GM06990 (cell line): ENCODE results near the gene FLNA.

Experiments used
- DNase-seq: peaks from one replicate; pipeline ENCODE4 v3.0.0-alpha.2; 2011; ENCODE audit not compliant: insufficient read length; ENCODE audit errors: extremely low read depth
- H3K27me3 ChIP-seq: replicated peaks from 2 replicates; pipeline ENCODE4 v1.6.0; 2011; ENCODE audit warnings: low read length; ENCODE audit not compliant: control insufficient read depth, insufficient read depth
- H3K36me3 ChIP-seq: 2 replicates; pipeline ENCODE4 v1.5.1; 2011; ENCODE audit warnings: low read length; ENCODE audit not compliant: control insufficient read depth, insufficient read depth
- H3K4me3 ChIP-seq: replicated peaks from 2 replicates; pipeline ENCODE4 v1.5.1; 2011; ENCODE audit warnings: low read depth, mild to moderate bottlenecking, control low read depth, low read length
- TF ChIP-seq, protein P1 (sequence below): IDR thresholded peaks from 2 replicates; pipeline ENCODE4 v1.5.1; 2011; ENCODE audit warnings: low read length, control low read depth, mild to moderate bottlenecking, inconsistent platforms; ENCODE audit not compliant: insufficient read depth, poor library complexity, severe bottlenecking

The FLNA gene

DNA sequence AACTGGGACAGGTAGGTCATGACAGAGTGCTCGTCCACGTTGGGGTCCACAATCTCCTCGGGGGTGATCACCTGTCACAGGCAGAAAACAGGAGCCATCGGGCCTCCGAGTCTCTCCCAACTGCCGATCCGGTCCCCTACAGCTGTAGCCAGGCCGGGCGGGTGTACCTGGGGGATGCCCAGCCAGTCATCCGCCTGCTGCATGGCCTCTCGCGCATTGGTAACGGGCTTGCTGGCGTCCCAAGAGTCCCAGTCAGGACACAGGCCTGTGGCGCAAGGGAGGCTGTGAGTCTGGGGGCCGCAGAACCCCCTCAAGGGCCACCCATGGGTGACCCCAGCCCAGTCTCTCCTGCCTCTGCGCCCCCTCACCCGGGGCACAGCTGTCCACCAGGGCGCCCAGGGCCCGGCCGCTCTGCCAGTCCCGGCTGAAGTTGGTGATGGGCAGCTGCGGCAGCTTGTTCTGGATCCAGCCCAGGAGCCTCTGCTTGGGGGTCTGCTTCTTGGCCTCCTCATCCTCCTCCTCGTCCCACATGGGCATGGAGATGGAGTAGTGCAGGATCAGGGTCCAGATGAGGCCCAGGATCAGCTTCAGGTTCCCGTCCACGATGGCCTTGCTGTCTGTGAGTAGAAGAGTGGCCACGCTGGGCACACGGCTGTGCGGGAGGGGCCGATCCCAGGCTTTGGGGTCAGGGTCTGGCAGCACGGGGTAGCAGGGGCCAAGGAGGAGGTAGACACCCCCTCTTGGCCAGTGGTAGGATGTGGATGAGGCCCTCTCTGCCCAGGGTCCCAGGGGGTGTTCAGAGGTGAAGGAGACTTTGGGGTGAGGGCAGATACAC, 6.7 kb downstream of the FLNA start:
- no peaks in the 10 kb centered on the region for H3K27me3 ChIP-seq
- peaks cover 21% of the 10 kb centered on the region for H3K36me3 ChIP-seq
- H3K4me3 ChIP-seq = no peak overlapping the region
- TF ChIP-seq, protein P1, sequence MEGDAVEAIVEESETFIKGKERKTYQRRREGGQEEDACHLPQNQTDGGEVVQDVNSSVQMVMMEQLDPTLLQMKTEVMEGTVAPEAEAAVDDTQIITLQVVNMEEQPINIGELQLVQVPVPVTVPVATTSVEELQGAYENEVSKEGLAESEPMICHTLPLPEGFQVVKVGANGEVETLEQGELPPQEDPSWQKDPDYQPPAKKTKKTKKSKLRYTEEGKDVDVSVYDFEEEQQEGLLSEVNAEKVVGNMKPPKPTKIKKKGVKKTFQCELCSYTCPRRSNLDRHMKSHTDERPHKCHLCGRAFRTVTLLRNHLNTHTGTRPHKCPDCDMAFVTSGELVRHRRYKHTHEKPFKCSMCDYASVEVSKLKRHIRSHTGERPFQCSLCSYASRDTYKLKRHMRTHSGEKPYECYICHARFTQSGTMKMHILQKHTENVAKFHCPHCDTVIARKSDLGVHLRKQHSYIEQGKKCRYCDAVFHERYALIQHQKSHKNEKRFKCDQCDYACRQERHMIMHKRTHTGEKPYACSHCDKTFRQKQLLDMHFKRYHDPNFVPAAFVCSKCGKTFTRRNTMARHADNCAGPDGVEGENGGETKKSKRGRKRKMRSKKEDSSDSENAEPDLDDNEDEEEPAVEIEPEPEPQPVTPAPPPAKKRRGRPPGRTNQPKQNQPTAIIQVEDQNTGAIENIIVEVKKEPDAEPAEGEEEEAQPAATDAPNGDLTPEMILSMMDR = no peak
- DNase-seq = no peak

DNA sequence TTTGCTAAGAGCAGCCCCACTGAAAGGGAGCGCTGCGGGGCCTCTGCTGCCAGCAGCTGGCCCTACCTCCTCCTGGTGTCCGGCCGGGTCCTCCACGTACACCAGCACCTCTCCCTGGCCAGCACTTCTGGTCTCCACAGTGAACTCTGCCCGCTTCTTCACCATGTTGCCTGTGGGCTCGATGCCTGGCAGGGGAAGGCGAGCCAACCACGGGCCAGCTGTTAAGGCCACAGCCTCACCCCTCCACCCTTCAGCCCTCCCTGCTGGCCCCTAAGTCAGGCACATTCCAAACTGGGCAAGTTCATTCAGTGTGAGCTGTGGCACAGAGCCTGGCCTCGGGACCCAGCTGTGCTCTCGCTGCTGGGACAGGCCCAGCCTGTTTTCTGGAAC, 7.8 kb downstream of the FLNA start:
- TF ChIP-seq, protein P1 = no peak
- Histone ChIP-seq H3K4me3 (no peak overlapping the region), H3K36me3 (peaks cover 27% of the 10 kb centered on the region), H3K27me3 (no peaks in the 10 kb centered on the region)
- DNase-seq = no peak

DNA sequence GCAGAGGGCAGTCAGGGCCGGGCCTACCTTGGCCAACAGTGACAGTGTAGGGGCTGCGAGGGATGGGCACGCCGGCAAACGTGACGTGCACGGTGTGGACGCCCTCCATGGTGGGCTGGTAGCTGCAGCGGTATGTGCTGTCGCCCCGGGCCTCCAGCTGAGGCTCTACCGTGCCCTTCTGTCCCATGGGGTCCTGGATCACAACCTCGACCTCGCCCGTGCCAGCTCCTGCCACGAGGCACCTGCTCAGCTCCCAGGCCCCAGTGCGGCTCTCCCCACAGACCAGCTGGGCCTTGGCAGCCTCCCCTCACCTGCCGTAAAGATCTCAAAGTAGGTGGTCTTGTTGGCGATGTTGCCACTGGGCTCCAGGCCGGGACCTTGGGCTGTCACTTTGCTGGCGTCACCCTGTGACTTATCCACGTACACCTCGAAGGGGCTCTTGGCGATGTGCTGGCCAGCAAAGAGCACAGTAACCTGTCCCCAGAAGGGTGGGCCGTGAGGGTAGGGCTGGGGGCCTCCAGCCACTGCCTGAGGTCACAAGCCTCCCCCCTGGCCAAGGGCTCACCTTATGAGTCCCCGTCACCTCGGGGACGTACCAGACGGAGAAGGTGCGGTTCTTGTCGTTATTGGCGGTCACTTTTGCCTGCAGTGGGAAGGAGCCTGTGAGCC, 8.3 kb downstream of the FLNA start:
- TF ChIP-seq, protein P1 = no peak
- H3K4me3 ChIP-seq = no peak overlapping the region
- H3K27me3 ChIP-seq = no peaks in the 10 kb centered on the region
- no peak for DNase-seq
- peaks cover 30% of the 10 kb centered on the region for H3K36me3 ChIP-seq

DNA sequence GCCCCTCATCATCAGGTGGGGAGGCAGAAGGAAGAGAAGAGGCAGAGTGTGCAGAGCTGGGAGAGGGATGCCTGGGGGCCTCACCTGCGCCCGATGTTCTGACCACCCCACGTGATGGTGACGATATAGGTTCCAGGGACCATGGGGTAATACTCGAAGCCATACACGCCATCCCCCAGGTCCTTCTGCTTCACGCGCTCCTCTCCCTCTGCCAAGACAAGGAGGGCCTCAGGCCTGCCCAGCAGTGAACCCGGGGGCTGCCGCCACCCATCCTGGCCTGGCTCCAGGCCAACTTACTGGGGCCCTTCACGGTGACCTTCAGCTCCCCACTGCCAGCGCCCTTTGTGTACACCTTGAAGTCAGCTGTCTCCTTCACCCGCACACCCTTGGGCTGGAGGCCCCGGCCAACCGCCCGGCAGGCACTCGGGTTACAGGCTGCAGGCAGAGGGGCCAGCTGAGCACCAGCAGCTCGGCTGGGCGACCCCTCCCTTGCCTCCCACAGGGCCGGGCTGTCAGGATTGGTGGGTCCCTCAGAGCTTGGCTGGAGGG, 9.3 kb downstream of the FLNA start:
- TF ChIP-seq, protein P1 = no peak
- peaks cover 34% of the 10 kb centered on the region for H3K36me3 ChIP-seq
- H3K4me3 ChIP-seq = no peak overlapping the region
- no peak for DNase-seq
- no peaks in the 10 kb centered on the region for H3K27me3 ChIP-seq

DNA sequence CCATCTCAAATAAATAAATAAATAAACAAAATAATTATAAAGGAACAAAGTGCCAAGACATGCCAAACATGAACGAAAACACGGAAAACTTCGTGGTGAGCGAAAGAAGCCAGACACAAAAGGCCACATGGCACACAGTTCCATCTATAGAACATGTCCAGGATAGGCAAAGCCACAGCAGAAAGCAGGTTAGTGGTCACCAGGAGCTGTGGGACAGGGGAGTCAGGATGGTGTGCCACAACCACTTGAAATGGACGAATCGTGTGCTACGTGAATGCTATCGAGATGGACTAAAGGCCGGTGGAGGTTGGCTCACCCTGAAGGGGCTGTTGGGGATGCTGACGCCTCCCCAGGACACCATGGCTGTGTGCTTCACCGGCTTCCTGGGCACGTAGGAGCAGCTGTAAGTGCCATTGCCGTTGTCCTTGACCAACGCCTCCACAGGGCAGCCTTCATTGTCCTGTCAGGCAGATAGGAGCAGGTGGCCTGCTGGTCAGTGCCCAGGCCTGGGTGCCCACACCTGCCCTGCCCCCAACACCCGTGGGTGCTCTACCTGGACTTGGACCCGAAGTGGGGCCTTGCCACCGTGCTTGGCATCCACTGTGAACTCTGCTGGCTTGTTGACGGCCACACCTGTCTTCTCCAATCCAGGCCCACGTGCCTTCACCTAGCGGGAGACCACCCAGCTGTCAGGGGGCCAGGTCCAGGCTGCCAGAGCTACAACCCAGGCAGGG, 10.6 kb downstream of the FLNA start:
- Histone ChIP-seq H3K27me3 (no peaks in the 10 kb centered on the region), H3K36me3 (peaks cover 40% of the 10 kb centered on the region), H3K4me3 (no peak overlapping the region)
- DNase-seq = no peak
- TF ChIP-seq, protein P1 = no peak
